Kidney epithelial cell (primary cell): Measurements from ENCODE around the gene IGIP. TPM values are rescaled to one million over a fixed set of nuclear protein-coding genes. Genes with fewer than 3 reads are reported as not detected.
A peak's percentile ranks its signal among the peaks of the same experiment; 100 is the strongest.

Experiments
- DNase-seq: peaks from one replicate; pipeline ENCODE4 v3.0.0-alpha.2; 2010; ENCODE audit warnings: low read depth
- H3K27me3 ChIP-seq: 2 replicates; pipeline ENCODE4 v1.6.0; 2011; ENCODE audit warnings: low read length; ENCODE audit not compliant: control insufficient read depth, insufficient read depth
- H3K36me3 ChIP-seq: 2 replicates; pipeline ENCODE4 v1.5.1; 2011; ENCODE audit warnings: low read length; ENCODE audit not compliant: control insufficient read depth, insufficient read depth
- H3K4me3 ChIP-seq: 2 replicates; pipeline ENCODE4 v1.5.1; 2011; ENCODE audit warnings: low read depth, mild to moderate bottlenecking, control low read depth, low read length
- total RNA-seq: library from RNA; depleted of rRNA; stranded (reverse); fragments of >200 nt; gene quantifications from 2 replicates; pipeline ENCODE4 v1.2.3, GENCODE V29; 2015
- TF ChIP-seq, protein P1 (sequence below): IDR thresholded peaks from 2 replicates; pipeline ENCODE4 v1.5.1; 2011; ENCODE audit warnings: mild to moderate bottlenecking, moderate library complexity, low read length, control low read depth, inconsistent platforms; ENCODE audit not compliant: insufficient read depth, poor library complexity, severe bottlenecking

The IGIP gene
- total RNA-seq, 1 donor from 2014 or later: 4.1 TPM

DNA sequence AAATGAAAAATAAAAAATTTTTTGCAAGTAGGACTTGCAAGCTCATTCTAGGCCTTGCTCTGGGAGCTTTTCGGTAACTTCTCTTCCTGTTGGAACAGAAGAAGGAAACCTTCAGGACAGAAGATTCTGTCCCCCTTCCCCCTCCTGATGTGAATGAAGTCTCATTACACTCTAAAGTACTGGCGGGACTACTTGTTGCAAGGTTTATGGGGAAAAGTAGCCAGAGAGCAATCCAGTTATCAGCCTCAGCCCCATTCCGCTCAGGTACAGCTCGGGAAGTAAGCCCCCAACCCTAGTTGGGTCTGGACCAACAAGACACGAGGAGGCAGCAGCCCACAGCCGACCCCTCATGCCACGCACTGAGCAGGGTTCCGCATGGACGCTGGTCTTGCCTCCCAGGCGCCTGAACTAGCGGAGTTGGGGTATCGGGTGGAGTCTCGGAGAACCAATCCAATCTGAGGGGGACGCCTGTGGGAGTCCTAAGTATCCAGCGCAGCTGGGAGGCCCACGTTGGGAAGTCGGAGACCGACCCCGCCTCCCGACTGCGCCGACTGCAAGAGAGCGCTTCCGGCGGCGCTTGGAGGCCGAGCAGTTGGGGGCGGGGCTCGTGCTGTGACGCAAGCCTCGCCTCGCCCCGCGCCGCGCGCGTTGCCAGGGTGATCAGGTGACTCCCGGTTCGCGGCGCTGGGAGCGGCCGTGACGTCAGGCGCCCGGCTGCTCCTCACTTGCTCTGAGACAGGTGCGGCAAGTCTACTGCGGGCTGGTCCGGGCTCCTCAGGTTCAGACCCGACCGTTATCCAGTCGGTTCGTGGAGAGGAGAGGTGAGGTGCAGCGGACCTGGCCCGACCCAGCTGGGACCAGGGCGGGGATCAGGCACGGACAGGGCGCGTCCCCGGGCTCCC, 49.0 kb downstream of the IGIP start, which contains the start of gene CYSTM1:
Gene CYSTM1, plus strand, starts transcription at position 724 of the 902 bp plus-strand sequence. CDS start 19,278 bp downstream, outside the sequence.
- DNase-seq: peak; percentile 71
- Histone ChIP-seq H3K36me3 (no peaks in the 10 kb centered on the region), H3K4me3 (peak within 1 kb of the TSS; percentile 98), H3K27me3 (no peaks in the 10 kb centered on the region)
- TF ChIP-seq, protein P1, sequence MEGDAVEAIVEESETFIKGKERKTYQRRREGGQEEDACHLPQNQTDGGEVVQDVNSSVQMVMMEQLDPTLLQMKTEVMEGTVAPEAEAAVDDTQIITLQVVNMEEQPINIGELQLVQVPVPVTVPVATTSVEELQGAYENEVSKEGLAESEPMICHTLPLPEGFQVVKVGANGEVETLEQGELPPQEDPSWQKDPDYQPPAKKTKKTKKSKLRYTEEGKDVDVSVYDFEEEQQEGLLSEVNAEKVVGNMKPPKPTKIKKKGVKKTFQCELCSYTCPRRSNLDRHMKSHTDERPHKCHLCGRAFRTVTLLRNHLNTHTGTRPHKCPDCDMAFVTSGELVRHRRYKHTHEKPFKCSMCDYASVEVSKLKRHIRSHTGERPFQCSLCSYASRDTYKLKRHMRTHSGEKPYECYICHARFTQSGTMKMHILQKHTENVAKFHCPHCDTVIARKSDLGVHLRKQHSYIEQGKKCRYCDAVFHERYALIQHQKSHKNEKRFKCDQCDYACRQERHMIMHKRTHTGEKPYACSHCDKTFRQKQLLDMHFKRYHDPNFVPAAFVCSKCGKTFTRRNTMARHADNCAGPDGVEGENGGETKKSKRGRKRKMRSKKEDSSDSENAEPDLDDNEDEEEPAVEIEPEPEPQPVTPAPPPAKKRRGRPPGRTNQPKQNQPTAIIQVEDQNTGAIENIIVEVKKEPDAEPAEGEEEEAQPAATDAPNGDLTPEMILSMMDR: no peak

DNA sequence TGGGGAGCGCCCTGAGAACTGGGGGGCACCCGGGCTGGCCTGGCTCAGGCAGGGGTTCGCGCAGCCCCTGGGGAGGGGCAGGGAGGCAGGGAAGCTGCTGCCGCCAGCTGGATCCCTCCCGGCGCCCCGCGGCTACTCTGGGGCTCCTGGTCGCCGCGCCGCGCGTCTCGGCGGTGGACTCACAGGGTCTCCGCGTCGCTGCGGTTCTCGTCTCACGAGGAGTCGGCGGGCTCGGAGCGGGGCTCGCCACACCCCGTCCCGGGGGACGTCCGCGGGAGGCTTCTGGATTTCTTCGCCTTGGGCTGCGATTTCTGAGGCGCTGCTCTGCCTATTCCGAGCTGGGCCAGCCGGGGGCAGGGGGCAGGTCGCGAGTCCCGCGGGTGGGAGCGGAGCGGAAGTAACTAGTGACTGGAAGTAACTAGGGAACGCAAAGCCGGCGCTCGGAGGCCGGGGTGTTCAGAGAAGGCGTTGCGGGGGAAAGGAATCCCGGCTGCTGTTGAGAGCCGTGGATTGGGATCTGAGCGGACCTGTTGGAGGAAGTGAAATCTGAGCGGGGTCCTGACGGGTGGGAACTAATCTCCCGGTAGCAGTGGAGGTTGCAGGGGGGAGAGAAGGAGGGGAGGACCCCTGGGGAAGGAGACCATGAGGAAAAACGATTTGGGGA, 49.8 kb downstream of the IGIP start:
- Histone ChIP-seq H3K36me3 (no peaks in the 10 kb centered on the region), H3K4me3 (peak overlapping the region; percentile 98), H3K27me3 (no peaks in the 10 kb centered on the region)
- DNase-seq: no peak
- TF ChIP-seq, protein P1: no peak

DNA sequence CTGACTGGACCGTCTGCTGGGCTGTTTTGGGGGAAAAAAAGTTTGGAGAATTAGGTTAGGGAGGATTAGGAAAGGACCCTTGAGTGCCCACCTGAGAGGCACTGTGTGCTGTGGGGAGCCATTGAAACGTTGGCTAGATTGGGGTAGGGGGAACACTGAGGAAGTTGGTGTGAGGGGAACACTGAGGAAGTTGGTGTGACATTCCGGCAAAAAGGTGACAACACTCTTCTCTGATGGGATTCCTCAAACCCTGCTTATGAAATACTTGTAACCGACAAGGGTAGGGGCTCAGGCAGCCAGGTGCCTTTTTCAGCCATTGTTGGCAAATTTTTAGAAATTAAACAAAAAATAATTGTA, 50.3 kb downstream of the IGIP start:
- H3K27me3 ChIP-seq: no peaks in the 10 kb centered on the region

DNA sequence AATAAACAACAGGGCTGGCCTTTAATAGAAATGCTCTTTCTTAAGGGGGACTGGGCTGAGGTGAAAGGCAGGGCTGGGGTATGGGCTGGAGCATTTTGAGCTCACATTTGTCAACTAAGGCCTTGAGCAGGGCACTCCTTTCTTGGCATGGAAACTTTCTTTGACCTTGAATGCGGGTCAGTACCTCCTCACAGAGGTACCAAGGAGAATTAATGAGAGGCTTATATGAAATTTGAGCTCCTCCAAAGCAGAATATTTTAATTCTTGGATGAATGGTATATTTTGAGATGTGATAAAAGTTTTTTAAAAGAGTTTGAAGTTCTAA, 52.3 kb downstream of the IGIP start:
- DNase-seq: no peak

More for the DNA sequence above, 50.3 kb downstream of the IGIP start:
- peak overlapping the region; percentile 98 for H3K4me3 ChIP-seq
- TF ChIP-seq, protein P1: no peak
- H3K36me3 ChIP-seq: no peaks in the 10 kb centered on the region
- no peak for DNase-seq

DNA sequence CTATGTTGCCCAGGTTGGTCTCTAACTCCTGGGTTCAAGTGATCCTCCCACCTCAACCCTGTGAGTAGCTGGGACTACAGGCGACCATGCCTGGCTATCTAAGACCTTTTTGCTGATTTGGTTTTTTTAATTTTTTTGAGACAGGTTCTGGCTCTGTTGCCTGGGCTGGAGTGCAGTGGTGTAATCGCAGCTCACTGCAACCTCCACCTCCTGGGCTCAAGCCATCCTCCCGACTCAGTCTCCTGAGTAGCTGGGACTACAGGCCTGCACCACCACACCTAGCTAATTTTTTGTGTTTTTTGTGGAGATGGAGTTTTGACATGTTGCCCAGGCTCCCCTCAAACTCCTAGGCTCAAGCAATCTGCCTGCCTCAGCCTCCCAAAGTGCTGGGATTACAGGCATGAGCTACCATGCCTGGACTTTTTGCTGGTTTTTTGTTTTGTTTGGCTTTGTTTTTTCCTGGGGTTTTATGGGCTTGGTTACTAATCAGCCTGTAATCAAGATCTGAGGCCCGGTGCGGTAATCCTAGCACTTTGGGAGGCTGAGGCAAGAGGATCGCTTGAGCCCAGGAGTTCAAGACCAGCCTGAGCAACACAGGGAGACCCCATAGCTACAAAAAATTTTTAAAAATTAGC, 52.9 kb downstream of the IGIP start:
- Histone ChIP-seq H3K4me3 (no peak overlapping the region), H3K36me3 (no peaks in the 10 kb centered on the region), H3K27me3 (no peaks in the 10 kb centered on the region)
- TF ChIP-seq, protein P1: no peak
- DNase-seq: no peak

More for the DNA sequence above, 52.3 kb downstream of the IGIP start:
- no peaks in the 10 kb centered on the region for H3K27me3 ChIP-seq
- H3K36me3 ChIP-seq: no peaks in the 10 kb centered on the region
- no peak overlapping the region for H3K4me3 ChIP-seq
- TF ChIP-seq, protein P1: no peak

Other genes with a start within 250 kb of the IGIP start
- gene NRG2, start 82.6 kb upstream of the IGIP start, total RNA-seq: 0.07 TPM in 1 of 2 replicates, not detected in the other
- 6.0 and 7.1 TPM in 2 replicates for gene PURA, start 11.8 kb upstream of the IGIP start, total RNA-seq
- gene CYSTM1, start 49.3 kb downstream of the IGIP start, total RNA-seq: 125 and 176 TPM in 2 replicates
- gene PFDN1, start 177.2 kb downstream of the IGIP start, total RNA-seq: 124 and 166 TPM in 2 replicates
- 25.1 and 31.6 TPM in 2 replicates for gene HBEGF, start 220.7 kb downstream of the IGIP start, total RNA-seq
- 0.07 TPM in 1 of 2 replicates, not detected in the other for gene SLC4A9, start 234.3 kb downstream of the IGIP start, total RNA-seq